GM23338 (cell line): Measurements from ENCODE around the gene LINGO1. TPM values are rescaled to one million over a fixed set of nuclear protein-coding genes. Genes with fewer than 3 reads are reported as not detected.

Source experiments
- ATAC-seq: fragments of 200-7000 bp; cut with Tn5 transposase; 3 replicates; pipeline ENCODE4 v1.9.1; 2020
- DNase-seq: peaks from one replicate; pipeline ENCODE4 v3.0.0-alpha.2; 2015; ENCODE audit warnings: low spot score
- H2AFZ ChIP-seq: fragments of 200-600 bp; sonication (generic); 2 replicates; pipeline ENCODE4 v1.8.0; 2016; ENCODE audit warnings: antibody characterized with exemption, mild to moderate bottlenecking, moderate library complexity
- H3F3A ChIP-seq: fragments of 200-600 bp; sonication (generic); replicated peaks from 2 replicates; pipeline ENCODE4 v1.8.0; 2017; ENCODE audit warnings: antibody characterized with exemption, mixed run types, low read depth
- H3K27ac ChIP-seq: fragments of 200-600 bp; sonication (generic); 2 replicates; pipeline ENCODE4 v1.6.1; 2016; ENCODE audit warnings: low read depth
- H3K27me3 ChIP-seq: fragments of 200-600 bp; sonication (generic); 2 replicates; pipeline ENCODE4 v1.8.0; 2016; ENCODE audit warnings: mild to moderate bottlenecking, mixed run types, moderate library complexity; ENCODE audit not compliant: insufficient read depth
- H3K36me3 ChIP-seq: fragments of 200-600 bp; sonication (generic); 2 replicates; pipeline ENCODE4 v1.8.0; 2016; ENCODE audit warnings: mild to moderate bottlenecking; ENCODE audit not compliant: insufficient read depth
- H3K4me1 ChIP-seq: fragments of 200-600 bp; sonication (generic); 2 replicates; pipeline ENCODE4 v1.8.0; 2016; ENCODE audit warnings: mild to moderate bottlenecking, moderate library complexity; ENCODE audit not compliant: insufficient read depth
- H3K4me2 ChIP-seq: fragments of 200-600 bp; sonication (generic); 2 replicates; pipeline ENCODE4 v1.7.1; 2017; ENCODE audit warnings: mixed run types
- H3K4me3 ChIP-seq: fragments of 200-600 bp; sonication (generic); 2 replicates; pipeline ENCODE4 v1.6.1; 2016; ENCODE audit warnings: mixed run types
- H3K79me2 ChIP-seq: fragments of 200-600 bp; sonication (generic); replicated peaks from 2 replicates; pipeline ENCODE4 v1.8.0; 2017; ENCODE audit warnings: mild to moderate bottlenecking; ENCODE audit not compliant: insufficient read depth
- H3K9me2 ChIP-seq: fragments of 200-600 bp; sonication (generic); 2 replicates; pipeline ENCODE4 v1.8.0; 2017; ENCODE audit not compliant: insufficient read depth
- H4K20me1 ChIP-seq: fragments of 200-600 bp; sonication (generic); replicated peaks from 2 replicates; pipeline ENCODE4 v1.8.0; 2017; ENCODE audit warnings: mild to moderate bottlenecking; ENCODE audit not compliant: insufficient read depth
- H3K27ac Mint-ChIP-seq: 2 replicates; pipeline ENCODE4 v1.8.0; 2020; ENCODE audit warnings: inconsistent platforms, mild to moderate bottlenecking, moderate library complexity, mixed read lengths
- H3K27me3 Mint-ChIP-seq: 3 replicates; pipeline ENCODE4 v1.8.0; 2022; ENCODE audit warnings: low read depth, mild to moderate bottlenecking, moderate library complexity, mixed read lengths, inconsistent platforms; ENCODE audit not compliant: insufficient read depth, poor library complexity
- H3K36me3 Mint-ChIP-seq: 3 replicates; pipeline ENCODE4 v1.8.0; 2021; ENCODE audit warnings: low read depth, mild to moderate bottlenecking, inconsistent platforms, moderate library complexity, mixed read lengths
- H3K4me1 Mint-ChIP-seq: 3 replicates; pipeline ENCODE4 v1.8.0; 2020; ENCODE audit warnings: mild to moderate bottlenecking, inconsistent platforms, mixed read lengths
- H3K4me3 Mint-ChIP-seq: 3 replicates; pipeline ENCODE4 v1.8.0; 2021; ENCODE audit warnings: moderate library complexity, mild to moderate bottlenecking, inconsistent platforms, mixed read lengths
- H3K9me3 Mint-ChIP-seq: 3 replicates; pipeline ENCODE4 v1.8.0; 2020; ENCODE audit warnings: moderate library complexity, mild to moderate bottlenecking, inconsistent platforms, mixed read lengths
- EZH2 ChIP-seq: fragments of 200-600 bp; sonication (generic); IDR thresholded peaks from one replicate; pipeline ENCODE4 v1.8.0; 2017; ENCODE audit warnings: antibody characterized with exemption, mild to moderate bottlenecking, low read depth; ENCODE audit not compliant: unreplicated experiment
- EZH2phosphoT487 ChIP-seq: fragments of 200-600 bp; sonication (generic); IDR thresholded peaks from one replicate; pipeline ENCODE4 v1.8.1; 2018; ENCODE audit warnings: antibody characterized with exemption; ENCODE audit not compliant: unreplicated experiment
- JUNB ChIP-seq: IDR thresholded peaks from one replicate; pipeline ENCODE4 v1.6.1; 2016; ENCODE audit warnings: antibody characterized with exemption; ENCODE audit not compliant: unreplicated experiment
- NANOG ChIP-seq: IDR thresholded peaks from 2 replicates; pipeline ENCODE4 v1.6.1; 2016; ENCODE audit warnings: antibody characterized with exemption, borderline replicate concordance
- ZNF114 ChIP-seq: fragments of 250-450 bp; sonication (Bioruptor Pico); IDR thresholded peaks from 2 replicates; pipeline ENCODE4 v1.5.0; 2020; ENCODE audit warnings: mild to moderate bottlenecking, moderate library complexity
- polyA plus RNA-seq: library from polyadenylated mRNA; unstranded; fragments of >200 nt; fragmentation: Nextera tagmentation; extraction: Ambion mirVana; gene quantifications from 2 replicates; pipeline ENCODE4 v1.2.1, GENCODE V29; 2016
- total RNA-seq: library from RNA; depleted of rRNA; stranded (reverse); fragments of >200 nt; shearing (Covaris generic); gene quantifications from 2 replicates; pipeline ENCODE4 v1.2.3, GENCODE V29; 2014
- TF ChIP-seq, protein P1 (sequence below): fragments of 250-450 bp; sonication (Bioruptor Pico); IDR thresholded peaks from 2 replicates; pipeline ENCODE4 v1.5.0; 2020; ENCODE audit warnings: mild to moderate bottlenecking, moderate library complexity
- TF ChIP-seq, protein P2 (sequence below): IDR thresholded peaks from 2 replicates; pipeline ENCODE4 v1.6.1; 2016; ENCODE audit warnings: antibody characterized with exemption
- TF ChIP-seq, protein P3 (sequence below), 2 experiments: fragments of 200-600 bp in 1 of 2; sonication (generic) in 1 of 2; conservative IDR thresholded peaks; 2 replicates each; pipeline versions ENCODE4 v1.5.1 to v1.6.1; 2016 to 2017; ENCODE audit warnings: antibody characterized with exemption in 2 of 2, low read depth in 2 of 2, mild to moderate bottlenecking in 2 of 2, moderate library complexity in 1 of 2

The LINGO1 gene
- total and polyA plus RNA-seq, 2 experiments from 2014 or later, result 16.9 to 63.1 TPM

DNA sequence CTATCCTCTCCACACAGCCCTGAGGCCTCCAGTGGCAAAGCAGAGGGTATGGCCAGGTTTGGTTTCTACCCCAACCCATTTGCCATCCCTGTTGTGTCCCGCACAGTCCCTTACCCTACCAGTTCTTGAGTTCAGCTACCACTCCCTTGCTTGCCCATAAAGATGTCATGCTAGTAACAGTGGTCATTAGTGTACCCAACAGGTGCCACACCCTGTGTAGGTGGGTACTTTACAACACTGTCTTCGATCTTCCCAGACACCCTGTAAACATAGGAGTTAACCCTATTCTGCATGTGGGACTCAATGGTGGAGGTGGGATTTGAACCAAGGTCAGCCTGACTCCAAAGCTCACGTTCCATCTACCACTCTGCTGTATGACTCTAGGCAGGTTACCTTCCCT, 23.2 kb downstream of the LINGO1 start (continued):
- TF ChIP-seq, protein P1, sequence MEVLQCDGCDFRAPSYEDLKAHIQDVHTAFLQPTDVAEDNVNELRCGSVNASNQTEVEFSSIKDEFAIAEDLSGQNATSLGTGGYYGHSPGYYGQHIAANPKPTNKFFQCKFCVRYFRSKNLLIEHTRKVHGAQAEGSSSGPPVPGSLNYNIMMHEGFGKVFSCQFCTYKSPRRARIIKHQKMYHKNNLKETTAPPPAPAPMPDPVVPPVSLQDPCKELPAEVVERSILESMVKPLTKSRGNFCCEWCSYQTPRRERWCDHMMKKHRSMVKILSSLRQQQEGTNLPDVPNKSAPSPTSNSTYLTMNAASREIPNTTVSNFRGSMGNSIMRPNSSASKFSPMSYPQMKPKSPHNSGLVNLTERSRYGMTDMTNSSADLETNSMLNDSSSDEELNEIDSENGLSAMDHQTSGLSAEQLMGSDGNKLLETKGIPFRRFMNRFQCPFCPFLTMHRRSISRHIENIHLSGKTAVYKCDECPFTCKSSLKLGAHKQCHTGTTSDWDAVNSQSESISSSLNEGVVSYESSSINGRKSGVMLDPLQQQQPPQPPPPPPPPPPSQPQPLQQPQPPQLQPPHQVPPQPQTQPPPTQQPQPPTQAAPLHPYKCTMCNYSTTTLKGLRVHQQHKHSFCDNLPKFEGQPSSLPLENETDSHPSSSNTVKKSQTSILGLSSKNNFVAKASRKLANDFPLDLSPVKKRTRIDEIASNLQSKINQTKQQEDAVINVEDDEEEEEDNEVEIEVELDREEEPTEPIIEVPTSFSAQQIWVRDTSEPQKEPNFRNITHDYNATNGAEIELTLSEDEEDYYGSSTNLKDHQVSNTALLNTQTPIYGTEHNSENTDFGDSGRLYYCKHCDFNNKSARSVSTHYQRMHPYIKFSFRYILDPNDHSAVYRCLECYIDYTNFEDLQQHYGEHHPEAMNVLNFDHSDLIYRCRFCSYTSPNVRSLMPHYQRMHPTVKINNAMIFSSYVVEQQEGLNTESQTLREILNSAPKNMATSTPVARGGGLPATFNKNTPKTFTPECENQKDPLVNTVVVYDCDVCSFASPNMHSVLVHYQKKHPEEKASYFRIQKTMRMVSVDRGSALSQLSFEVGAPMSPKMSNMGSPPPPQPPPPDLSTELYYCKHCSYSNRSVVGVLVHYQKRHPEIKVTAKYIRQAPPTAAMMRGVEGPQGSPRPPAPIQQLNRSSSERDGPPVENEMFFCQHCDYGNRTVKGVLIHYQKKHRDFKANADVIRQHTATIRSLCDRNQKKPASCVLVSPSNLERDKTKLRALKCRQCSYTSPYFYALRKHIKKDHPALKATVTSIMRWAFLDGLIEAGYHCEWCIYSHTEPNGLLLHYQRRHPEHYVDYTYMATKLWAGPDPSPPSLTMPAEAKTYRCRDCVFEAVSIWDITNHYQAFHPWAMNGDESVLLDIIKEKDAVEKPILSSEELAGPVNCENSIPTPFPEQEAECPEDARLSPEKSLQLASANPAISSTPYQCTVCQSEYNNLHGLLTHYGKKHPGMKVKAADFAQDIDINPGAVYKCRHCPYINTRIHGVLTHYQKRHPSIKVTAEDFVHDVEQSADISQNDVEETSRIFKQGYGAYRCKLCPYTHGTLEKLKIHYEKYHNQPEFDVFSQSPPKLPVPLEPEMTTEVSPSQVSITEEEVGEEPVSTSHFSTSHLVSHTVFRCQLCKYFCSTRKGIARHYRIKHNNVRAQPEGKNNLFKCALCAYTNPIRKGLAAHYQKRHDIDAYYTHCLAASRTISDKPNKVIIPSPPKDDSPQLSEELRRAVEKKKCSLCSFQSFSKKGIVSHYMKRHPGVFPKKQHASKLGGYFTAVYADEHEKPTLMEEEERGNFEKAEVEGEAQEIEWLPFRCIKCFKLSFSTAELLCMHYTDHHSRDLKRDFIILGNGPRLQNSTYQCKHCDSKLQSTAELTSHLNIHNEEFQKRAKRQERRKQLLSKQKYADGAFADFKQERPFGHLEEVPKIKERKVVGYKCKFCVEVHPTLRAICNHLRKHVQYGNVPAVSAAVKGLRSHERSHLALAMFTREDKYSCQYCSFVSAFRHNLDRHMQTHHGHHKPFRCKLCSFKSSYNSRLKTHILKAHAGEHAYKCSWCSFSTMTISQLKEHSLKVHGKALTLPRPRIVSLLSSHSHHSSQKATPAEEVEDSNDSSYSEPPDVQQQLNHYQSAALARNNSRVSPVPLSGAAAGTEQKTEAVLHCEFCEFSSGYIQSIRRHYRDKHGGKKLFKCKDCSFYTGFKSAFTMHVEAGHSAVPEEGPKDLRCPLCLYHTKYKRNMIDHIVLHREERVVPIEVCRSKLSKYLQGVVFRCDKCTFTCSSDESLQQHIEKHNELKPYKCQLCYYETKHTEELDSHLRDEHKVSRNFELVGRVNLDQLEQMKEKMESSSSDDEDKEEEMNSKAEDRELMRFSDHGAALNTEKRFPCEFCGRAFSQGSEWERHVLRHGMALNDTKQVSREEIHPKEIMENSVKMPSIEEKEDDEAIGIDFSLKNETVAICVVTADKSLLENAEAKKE (CRISPR knock-in tag), result no peak
- TF ChIP-seq, protein P2, sequence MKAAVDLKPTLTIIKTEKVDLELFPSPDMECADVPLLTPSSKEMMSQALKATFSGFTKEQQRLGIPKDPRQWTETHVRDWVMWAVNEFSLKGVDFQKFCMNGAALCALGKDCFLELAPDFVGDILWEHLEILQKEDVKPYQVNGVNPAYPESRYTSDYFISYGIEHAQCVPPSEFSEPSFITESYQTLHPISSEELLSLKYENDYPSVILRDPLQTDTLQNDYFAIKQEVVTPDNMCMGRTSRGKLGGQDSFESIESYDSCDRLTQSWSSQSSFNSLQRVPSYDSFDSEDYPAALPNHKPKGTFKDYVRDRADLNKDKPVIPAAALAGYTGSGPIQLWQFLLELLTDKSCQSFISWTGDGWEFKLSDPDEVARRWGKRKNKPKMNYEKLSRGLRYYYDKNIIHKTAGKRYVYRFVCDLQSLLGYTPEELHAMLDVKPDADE, result no peak
- no peak for TF ChIP-seq JUNB

DNA sequence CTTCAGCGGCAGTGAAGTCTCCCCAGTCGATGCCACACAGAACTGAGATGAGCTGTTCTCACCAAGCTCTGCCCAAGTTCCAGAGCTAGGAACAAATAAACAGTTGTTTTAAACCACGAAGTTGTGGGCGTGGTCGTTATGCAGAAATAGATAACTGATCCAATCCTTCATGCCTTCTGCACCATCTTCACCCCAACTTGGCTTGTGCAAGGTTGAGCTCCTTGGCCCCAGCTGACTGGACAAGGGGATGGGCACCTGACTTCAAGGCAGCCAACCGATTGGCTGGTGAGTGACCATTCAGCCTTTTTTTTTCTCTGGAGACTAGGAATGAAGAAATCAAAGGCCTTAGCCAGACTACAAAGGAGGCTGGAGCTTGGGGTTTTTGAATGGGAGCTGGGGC, 23.9 kb downstream of the LINGO1 start:
- peaks cover 3% of the 10 kb centered on the region; the same call in 1 of the 3 replicates for H3K9me3 Mint-ChIP-seq
- no peaks in the 10 kb centered on the region for H3K27me3 ChIP-seq
- H3K9me2 ChIP-seq, result no peaks in the 10 kb centered on the region
- no peaks in the 10 kb centered on the region; the same call in 1 of the 2 replicates for H4K20me1 ChIP-seq
- H3K4me3 ChIP-seq, result no peak overlapping the region
- H3K4me1 Mint-ChIP-seq, result peaks cover 53% of the 10 kb centered on the region
- H3K27ac ChIP-seq, result no peak overlapping the region
- H3K27ac Mint-ChIP-seq, result no peak overlapping the region
- no peaks in the 10 kb centered on the region for H3K36me3 ChIP-seq
- no peak overlapping the region for H3K4me3 Mint-ChIP-seq
- peaks cover 29% of the 10 kb centered on the region for H3K27me3 Mint-ChIP-seq
- H3K36me3 Mint-ChIP-seq, result peaks cover 4% of the 10 kb centered on the region; the same call in 2 of the 3 replicates
- peaks cover 46% of the 10 kb centered on the region for H3K4me1 ChIP-seq
- no peaks in the 10 kb centered on the region for H3K79me2 ChIP-seq
- H3F3A ChIP-seq, result 0 out of 2 replicates have a peak, but pooled peaks cover 7% of the 10 kb centered on the region
- DNase-seq (no peak), ATAC-seq (no peak)
- no peak overlapping the region for H2AFZ ChIP-seq
- H3K4me2 ChIP-seq, result no peak overlapping the region
- TF ChIP-seq, protein P3, sequence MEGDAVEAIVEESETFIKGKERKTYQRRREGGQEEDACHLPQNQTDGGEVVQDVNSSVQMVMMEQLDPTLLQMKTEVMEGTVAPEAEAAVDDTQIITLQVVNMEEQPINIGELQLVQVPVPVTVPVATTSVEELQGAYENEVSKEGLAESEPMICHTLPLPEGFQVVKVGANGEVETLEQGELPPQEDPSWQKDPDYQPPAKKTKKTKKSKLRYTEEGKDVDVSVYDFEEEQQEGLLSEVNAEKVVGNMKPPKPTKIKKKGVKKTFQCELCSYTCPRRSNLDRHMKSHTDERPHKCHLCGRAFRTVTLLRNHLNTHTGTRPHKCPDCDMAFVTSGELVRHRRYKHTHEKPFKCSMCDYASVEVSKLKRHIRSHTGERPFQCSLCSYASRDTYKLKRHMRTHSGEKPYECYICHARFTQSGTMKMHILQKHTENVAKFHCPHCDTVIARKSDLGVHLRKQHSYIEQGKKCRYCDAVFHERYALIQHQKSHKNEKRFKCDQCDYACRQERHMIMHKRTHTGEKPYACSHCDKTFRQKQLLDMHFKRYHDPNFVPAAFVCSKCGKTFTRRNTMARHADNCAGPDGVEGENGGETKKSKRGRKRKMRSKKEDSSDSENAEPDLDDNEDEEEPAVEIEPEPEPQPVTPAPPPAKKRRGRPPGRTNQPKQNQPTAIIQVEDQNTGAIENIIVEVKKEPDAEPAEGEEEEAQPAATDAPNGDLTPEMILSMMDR (conservative IDR thresholded peaks at IDR 0.05; ENCODE audit: low read depth in 2 of 2), result no peak
- TF ChIP-seq ZNF114 (CRISPR knock-in tag) (no peak), NANOG (no peak), EZH2 (no peak), EZH2phosphoT487 (no peak)
